HUES64 (cell line): Measurements from ENCODE around the gene CEP20.
A peak's percentile ranks its signal among the peaks of the same experiment; 100 is the strongest.
"Not testable (repeated sequence)": the region's sequence is repeated elsewhere in the genome, so short reads cannot be mapped to it uniquely, and the experiment has no call there.

Experiments
- H3K27ac ChIP-seq: 2 replicates; pipeline ENCODE4 v1.7.0; 2013; ENCODE audit warnings: low read depth, low read length, inconsistent platforms
- H3K27me3 ChIP-seq: 2 replicates; pipeline ENCODE4 v1.6.1; 2013; ENCODE audit warnings: mild to moderate bottlenecking, low read length; ENCODE audit not compliant: insufficient read depth
- H3K36me3 ChIP-seq: 2 replicates; pipeline ENCODE4 v1.6.1; 2013; ENCODE audit warnings: mild to moderate bottlenecking, low read length; ENCODE audit not compliant: insufficient read depth
- H3K4me1 ChIP-seq: 2 replicates; pipeline ENCODE4 v1.6.1; 2013; ENCODE audit warnings: mild to moderate bottlenecking, low read length, moderate library complexity; ENCODE audit not compliant: insufficient read depth
- H3K4me3 ChIP-seq: 2 replicates; pipeline ENCODE4 v1.5.1; 2013; ENCODE audit warnings: mild to moderate bottlenecking, low read length, moderate library complexity
- H3K9ac ChIP-seq: 2 replicates; pipeline ENCODE4 v1.6.1; 2013; ENCODE audit warnings: mild to moderate bottlenecking, low read depth, low read length
- H3K9me3 ChIP-seq: 2 replicates; pipeline ENCODE4 v1.6.1; 2013; ENCODE audit warnings: low read depth, low read length; ENCODE audit not compliant: insufficient read depth
- WGBS: fragments of 150-250, 120-280 bp; methylation state at CpG from one replicate; pipeline ENCODE4 v1.1.7; 2013; ENCODE audit warnings: missing lambda C conversion rate; 5-methylcytosine and 5-hydroxymethylcytosine counted together

CEP20 gene

DNA sequence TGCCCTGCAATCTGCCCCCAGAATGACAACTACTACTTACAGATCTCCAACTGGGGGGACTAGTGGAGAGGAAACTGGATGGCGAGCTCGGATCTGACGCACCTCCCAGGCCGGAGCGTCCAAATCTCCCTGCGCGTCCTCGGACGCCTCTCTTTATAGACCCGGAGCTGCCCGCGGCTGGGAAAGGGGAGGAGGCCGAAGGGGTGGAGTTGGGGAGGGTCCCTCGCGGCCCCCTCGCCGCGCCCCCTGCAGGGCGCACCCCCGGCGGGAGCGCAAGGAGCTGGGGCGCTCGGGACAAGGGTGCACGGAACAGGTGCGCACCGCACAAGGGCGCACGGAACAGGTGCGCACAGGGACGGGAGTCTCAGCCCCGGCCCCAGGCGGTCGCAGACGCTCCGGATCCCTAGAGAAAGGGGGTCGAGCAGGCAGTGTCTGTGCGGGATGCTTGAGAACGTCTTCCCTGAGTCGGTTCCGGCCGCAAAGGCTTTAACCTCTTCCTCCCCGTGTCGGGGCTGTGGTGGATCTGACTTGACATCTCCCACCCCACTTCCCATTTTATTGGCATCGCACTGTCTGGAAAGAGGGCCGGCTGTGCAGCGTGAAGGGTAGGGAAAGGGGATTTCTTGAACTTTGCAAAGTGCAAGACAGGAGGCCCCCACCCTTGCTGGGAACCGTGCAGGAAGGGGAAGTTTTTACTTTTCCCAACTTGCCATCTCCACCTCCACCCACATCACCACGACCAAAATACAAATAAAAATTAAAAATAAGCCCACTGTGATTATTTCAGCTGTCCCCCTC, 31.3 kb downstream of the CEP20 start, which contains the start of gene MYH11:
Gene MYH11 (minus strand): TSS at position 128 of the 798 bp plus-strand sequence. CDS start 18,776 bp downstream, outside the sequence.
- Histone ChIP-seq H3K9me3 (no peaks in the 10 kb centered on the region), H3K27ac (no peak within 1 kb of the TSS), H3K36me3 (no peaks in the 10 kb centered on the region), H3K9ac (peak within 1 kb of the TSS; percentile 76), H3K4me1 (no peaks in the 10 kb centered on the region), H3K27me3 (peaks cover 55% of the 10 kb centered on the region), H3K4me3 (peak within 1 kb of the TSS; percentile 66)
- WGBS = 1% methylated on average over 47 of the region's 49 CpGs

DNA sequence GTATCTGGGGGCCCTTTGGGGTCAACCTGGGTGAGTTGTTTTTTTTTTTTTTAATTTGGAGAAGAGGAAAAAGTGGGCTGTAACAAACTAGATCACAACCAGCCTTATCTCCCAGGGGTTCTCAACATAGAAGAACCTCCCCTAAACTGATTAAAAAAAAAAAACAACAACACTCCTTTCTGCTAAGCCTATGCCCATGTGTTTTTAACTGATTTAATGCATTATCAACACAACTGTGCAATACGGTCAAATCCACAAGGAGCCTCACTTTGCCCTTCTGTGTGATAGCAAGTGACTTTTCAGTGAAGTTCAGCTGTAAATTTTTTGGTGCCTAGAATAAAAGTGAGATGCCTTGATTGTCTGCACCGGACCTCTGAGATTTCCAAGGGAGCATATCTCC, 32.2 kb downstream of the CEP20 start:
- H3K27me3 ChIP-seq = peaks cover 55% of the 10 kb centered on the region

DNA sequence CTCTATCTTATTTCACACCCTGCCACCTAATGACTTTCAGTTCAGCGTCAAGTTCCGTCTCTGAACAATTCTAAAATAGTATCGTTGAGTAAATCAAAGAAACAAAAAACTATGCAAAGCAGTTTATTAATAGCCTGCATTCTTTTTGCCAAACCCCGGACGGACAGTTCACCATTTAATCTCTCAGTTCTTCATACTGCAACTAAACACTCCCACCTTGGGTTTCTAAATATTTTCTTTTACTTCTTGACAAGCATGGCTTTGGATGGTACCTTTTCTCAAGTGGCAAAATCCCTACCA, 32.7 kb downstream of the CEP20 start:
- Histone ChIP-seq H3K9me3 (no peaks in the 10 kb centered on the region), H3K27ac (no peak overlapping the region), H3K9ac (no peak overlapping the region), H3K36me3 (no peaks in the 10 kb centered on the region), H3K4me1 (no peaks in the 10 kb centered on the region), H3K27me3 (peaks cover 55% of the 10 kb centered on the region), H3K4me3 (no peak overlapping the region)
- 93% methylated on average over 5 of the region's 5 CpGs for WGBS

More for the DNA sequence above, 32.2 kb downstream of the CEP20 start:
- Histone ChIP-seq H3K36me3 (no peaks in the 10 kb centered on the region), H3K27ac (no peak overlapping the region), H3K4me3 (no peak overlapping the region), H3K9ac (no peak overlapping the region), H3K4me1 (no peaks in the 10 kb centered on the region), H3K9me3 (no peaks in the 10 kb centered on the region)
- WGBS = 74% methylated on average over 2 of the region's 2 CpGs

DNA sequence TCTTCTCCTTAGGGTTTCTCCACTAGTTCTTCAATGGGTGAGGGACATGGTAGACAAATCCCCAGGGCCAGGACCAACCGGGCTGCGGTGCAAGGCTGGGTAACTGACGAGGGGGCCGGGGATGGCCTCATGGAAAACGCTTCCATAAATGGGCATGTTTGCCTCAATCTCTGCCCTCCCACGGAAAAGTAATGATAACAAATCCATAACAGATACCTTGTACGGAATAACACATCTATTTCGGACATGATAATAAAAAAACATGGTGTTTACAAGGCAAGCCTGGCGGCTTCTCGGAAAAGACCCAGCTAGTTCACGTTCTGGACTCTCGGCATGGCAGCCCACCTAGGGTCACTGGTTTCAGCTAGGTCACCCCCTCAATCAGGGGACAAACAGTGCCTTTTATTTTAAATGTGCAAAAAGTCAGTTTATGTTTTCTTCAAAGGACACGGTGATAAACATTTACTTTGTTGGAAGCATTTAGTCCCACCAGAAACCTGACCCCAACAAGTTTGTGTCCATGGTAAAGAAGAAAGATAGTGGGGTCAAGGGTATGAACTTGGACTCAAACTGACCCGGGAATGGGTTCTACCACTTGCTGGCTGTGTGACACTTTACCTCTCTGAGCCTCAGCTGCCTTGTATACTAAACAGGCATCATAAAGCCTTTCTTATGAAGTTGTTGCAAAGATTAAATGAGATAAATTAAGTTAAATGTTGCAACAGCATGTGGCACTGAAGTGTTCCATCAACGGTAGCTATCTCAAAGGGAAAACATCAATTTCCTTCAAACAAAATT, 33.3 kb downstream of the CEP20 start:
- 85% methylated on average over 15 of the region's 15 CpGs for WGBS
- Histone ChIP-seq H3K9me3 (no peaks in the 10 kb centered on the region), H3K27ac (no peak overlapping the region), H3K27me3 (peaks cover 55% of the 10 kb centered on the region), H3K36me3 (no peaks in the 10 kb centered on the region), H3K4me1 (no peaks in the 10 kb centered on the region), H3K9ac (no peak overlapping the region), H3K4me3 (no peak overlapping the region)

DNA sequence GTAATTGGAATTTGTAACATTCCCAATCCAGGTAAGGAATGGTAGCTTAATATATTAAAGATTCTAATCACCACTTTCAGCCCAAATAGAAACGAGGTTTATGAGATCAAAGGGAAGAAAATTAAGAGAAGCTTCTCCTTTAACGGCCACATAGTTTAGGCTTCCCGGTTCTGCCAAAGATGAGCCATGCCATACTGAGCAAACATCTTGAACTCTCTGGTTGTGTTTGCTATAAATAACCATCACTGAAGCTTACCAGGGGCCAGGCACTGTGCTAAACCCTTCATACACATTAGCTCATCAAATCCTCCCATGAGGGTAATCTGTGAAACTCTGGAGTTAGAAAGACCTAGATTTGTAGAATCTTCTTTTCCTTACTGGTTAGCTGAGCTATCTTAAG, 34.3 kb downstream of the CEP20 start:
- H3K27me3 ChIP-seq = peaks cover 50% of the 10 kb centered on the region
- H3K4me3 ChIP-seq = no peak overlapping the region
- no peaks in the 10 kb centered on the region for H3K36me3 ChIP-seq
- whole genome bisulfite sequencing = 77% methylated on average over 3 of the region's 3 CpGs
- H3K9ac ChIP-seq = no peak overlapping the region
- H3K27ac ChIP-seq = no peak overlapping the region
- H3K9me3 ChIP-seq = no peaks in the 10 kb centered on the region
- no peaks in the 10 kb centered on the region for H3K4me1 ChIP-seq

DNA sequence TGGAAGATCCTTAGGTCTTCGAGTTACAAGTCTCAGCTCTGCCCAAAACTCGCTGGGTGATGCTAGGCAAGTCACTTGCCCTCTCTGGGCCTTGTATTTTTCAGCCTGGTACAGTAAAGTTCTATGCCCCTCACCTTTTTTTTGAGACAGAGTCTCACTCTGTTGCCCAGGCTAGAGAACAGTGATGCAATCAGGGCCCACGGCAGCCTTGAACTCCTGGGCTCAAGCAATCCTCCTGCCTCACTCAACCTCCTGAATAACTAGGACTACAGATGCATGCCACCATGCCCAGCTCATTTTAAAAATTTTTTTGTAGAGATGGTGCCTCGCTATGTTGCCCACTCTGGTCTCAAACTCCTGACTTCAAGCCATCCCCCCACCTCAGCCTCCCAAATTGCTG, 35.4 kb downstream of the CEP20 start:
- 89% methylated on average over 4 of the region's 4 CpGs for WGBS
- Histone ChIP-seq H3K9me3 (no peaks in the 10 kb centered on the region), H3K9ac (no peak overlapping the region), H3K27ac (no peak overlapping the region), H3K27me3 (peaks cover 41% of the 10 kb centered on the region), H3K36me3 (no peaks in the 10 kb centered on the region), H3K4me3 (no peak overlapping the region), H3K4me1 (no peaks in the 10 kb centered on the region)

DNA sequence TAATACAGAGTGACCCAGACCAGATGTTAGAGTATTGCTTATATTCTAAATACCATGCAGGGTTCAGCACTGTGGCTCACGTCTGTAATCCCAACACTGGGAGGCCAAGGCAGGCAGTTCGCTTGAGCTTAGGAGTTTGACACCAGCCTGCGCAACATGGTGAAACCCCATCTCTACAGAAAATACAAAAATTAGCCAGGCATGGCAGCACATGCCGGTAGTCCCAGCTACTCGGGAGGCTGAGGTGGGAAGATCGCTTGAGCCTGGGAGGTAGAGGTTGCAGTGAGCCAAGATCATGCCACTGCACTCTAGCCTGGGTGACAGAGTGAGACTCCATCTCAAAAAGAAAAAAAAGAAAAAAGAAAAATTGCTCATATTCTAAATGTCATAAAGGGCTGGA, 37.8 kb downstream of the CEP20 start:
- H3K36me3 ChIP-seq, H3K9ac ChIP-seq, H3K4me3 ChIP-seq, H3K9me3 ChIP-seq, H3K27ac ChIP-seq, H3K4me1 ChIP-seq: not testable (repeated sequence)
- 95% methylated on average over 6 of the region's 6 CpGs for WGBS
- H3K27me3 ChIP-seq = peaks cover 16% of the 10 kb centered on the region

DNA sequence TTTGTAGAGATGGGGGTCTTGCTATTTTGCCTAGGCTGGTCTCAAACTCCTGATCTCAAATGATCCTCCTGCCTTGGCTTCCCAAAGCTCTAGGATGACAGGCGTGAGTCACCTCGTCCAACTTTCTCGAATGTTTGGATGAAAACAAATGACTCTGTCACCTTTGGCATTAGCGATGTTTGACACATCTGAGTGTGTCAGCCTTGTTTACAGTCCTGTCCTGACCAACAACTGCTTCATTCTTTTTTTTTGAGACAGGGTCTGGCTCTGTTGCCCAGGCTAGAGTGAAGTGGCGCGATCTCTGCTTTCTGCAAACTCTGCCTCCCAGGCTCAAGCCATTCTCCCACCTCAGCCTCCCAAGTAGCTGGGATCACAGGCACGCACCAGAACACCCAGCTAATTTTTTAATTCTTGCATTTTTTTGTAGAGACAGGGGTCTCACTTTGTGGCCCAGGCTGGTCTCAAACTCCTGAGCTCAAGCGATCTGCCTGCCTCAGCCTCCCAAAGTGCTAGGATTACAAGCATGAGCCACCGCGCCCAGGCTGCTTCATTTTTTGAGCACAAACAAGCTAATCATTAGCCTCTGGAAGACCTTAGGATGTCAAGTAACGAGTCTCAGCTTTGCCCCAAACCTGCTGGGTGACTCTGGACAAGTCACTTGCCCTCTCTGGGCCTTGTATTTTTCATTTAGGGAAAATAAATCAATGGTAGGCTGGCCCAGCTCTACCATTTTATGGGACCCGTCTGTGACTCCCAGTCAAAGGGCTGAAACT, 39.0 kb downstream of the CEP20 start:
- 89% methylated on average over 12 of the region's 12 CpGs for WGBS

DNA sequence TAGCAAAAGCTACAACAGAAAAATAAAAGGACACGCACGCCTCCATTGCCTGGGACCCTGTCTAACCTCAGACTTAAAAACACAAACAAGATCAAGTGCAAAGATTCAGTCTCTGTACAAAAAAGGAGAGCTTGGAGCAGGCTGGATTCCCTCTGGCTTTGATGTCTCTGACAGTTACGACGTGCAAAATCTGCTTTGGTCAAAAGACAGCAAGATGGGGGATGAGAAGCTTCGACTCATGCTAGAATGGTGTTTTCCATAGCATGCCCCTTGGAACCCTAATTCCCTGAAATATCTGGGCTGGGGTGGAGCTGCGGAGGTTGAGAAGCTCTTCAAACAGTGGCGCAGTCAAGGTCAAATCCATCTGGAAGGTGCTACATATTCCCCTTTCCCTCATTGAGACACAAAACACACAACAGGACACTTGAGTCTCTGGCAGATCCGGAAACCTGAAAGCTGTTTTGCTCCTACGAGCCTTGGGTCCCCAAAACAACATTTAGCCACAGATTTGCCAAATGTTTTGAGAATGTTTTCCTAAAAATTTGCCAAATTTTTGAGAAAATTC, 40.7 kb downstream of the CEP20 start:
- no peaks in the 10 kb centered on the region for H3K27me3 ChIP-seq

More for the DNA sequence above, 39.0 kb downstream of the CEP20 start:
- Histone ChIP-seq H3K4me3 (no peak overlapping the region), H3K9me3 (no peaks in the 10 kb centered on the region), H3K27me3 (0 out of 2 replicates have a peak, but pooled peaks cover 4% of the 10 kb centered on the region), H3K27ac (no peak overlapping the region), H3K36me3 (no peaks in the 10 kb centered on the region), H3K4me1 (no peaks in the 10 kb centered on the region), H3K9ac (no peak overlapping the region)

DNA sequence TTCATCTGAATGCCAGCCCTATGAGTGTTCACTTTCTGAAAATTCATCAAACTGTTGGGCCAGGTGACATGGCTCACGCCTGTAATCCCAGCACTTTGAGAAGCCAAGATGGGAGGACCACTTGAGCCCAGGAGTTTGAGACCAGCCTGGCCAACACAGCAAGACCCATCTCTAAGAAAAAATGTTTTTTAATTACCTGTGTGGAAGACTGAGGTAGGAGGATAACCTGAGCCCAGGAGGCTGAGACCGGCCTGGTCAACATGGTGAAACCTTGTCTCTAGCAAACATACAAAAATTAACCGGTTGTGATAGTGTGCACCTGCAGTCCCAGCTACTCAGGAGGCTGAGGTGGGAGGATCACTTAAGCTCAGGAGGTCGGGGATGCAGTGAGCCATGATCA, 41.9 kb downstream of the CEP20 start:
- H3K27me3 ChIP-seq = no peaks in the 10 kb centered on the region
- no peaks in the 10 kb centered on the region for H3K36me3 ChIP-seq
- WGBS = 90% methylated on average over 4 of the region's 4 CpGs
- H3K4me1 ChIP-seq = no peaks in the 10 kb centered on the region
- no peak overlapping the region for H3K9ac ChIP-seq
- no peaks in the 10 kb centered on the region for H3K9me3 ChIP-seq
- H3K4me3 ChIP-seq = no peak overlapping the region
- no peak overlapping the region for H3K27ac ChIP-seq

More for the DNA sequence above, 40.7 kb downstream of the CEP20 start:
- H3K27ac ChIP-seq = no peak overlapping the region
- 91% methylated on average over 9 of the region's 9 CpGs for WGBS
- H3K36me3 ChIP-seq = no peaks in the 10 kb centered on the region
- H3K4me3 ChIP-seq = no peak overlapping the region
- no peak overlapping the region for H3K9ac ChIP-seq
- no peaks in the 10 kb centered on the region for H3K9me3 ChIP-seq
- H3K4me1 ChIP-seq = no peaks in the 10 kb centered on the region
